ENCODE results near the gene USP48.
"Not testable (repeated sequence)": the region's sequence is repeated elsewhere in the genome, so short reads cannot be mapped to it uniquely, and the experiment has no call there.

The USP48 gene

GRCh38 chr1:21782868-21783678 lies at the start of gene USP48:
Gene USP48, minus strand, starts transcription at chr1:21783149. Its CDS starts 192 bp downstream, at chr1:21782957.
- DNase-seq, result peak; percentile 94

GRCh38 chr1:21831454-21831970 lies 48.6 kb upstream of the USP48 start:
- DNase-seq, result no peak

DNA sequence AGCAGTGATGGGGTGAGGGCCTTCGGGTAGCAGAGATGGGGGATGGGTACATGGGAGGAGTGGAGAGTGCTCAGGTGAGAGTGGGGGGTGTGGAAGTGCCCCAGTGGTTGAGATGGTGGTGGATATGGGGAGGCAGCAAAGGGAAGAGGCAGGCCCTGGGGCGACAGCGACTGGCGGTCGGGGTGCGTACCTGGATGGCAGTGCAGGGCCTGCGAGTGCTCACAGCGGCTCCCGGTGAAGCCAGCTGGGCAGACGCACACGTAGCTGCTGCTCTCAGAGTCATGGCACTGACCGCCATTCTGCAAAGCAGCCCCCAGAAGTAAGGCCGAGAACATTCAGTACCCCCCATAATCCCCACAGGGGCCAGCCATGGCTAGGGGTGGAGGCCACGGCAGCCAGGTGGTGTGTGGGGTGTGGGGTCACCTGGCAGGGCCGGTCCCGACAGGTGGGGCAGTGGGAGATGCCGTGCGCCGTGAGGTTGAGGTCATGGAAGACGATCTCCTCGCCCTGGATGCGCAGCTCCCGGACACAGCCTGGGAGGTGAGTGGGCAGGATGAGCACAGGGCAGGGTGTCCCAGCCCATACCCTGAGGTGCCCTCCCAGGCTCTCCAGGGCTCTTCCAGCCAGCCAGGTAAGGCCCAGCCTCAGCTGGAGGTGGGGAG lies 48.0 kb upstream of the USP48 start:
- DNase-seq, result no peak

DNA sequence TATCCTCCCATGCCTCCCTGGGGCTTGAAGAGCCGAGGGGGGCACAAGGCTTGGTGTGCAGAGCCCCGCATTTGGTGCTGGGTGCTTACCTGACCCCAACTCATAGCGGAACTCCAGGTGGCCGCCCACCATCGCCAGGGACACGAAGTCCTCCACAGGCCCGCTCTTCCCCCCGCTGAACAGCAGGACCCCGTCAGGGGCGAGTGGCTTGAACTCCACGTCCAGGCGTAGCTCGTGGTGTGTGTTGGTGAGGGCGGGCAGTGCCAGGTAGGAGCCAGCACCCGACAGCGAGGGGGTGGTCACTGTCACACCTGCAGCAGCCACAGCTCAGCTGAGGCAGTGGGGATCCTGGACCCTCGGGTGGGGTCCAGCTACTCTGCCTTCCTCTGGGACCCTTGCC lies 46.3 kb upstream of the USP48 start:
- no peak for DNase-seq

GRCh38 chr1:21828506-21829210 lies 45.7 kb upstream of the USP48 start:
- no peak for DNase-seq

DNA sequence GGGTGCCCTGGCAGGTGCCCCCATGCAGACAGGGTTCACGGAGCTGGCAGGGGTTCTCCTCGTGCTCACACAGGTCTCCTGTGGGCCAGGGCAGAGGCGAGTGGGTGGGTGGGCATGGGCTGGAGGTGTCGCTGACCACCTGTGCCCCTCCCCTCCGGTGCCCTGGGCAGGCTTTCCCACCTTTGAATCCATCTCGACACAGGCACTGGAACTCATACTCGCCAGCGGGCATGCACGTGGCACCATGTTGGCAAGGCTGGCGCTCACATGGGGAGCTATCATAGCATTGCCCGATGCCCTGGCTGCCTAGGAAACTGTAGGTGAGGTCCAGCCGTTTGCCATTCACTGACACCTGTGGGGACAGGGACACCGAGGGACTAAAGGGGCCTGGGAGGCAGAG lies 45.1 kb upstream of the USP48 start:
- no peak for DNase-seq

GRCh38 chr1:21827141-21827679 lies 44.3 kb upstream of the USP48 start:
- DNase-seq, result no peak

DNA sequence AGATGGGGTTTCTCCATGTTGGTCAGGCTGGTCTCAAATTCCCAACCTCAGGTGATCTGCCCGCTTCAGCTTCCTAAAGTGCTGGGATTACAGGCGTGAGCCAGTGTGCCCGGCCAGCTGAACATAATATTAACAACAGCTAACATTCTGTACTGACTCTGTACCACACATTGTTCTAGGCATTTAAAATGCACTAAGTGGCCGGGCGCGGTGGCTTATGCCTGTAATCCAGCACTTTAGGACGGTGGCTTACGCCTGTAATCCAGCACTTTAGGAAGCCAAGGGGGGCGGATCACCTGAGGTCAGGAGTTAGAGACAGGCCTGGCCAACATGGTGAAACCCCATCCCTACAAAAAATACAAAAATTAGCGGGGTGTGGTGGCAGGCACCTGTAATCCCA lies 43.7 kb upstream of the USP48 start:
- DNase-seq, result not testable (repeated sequence)

DNA sequence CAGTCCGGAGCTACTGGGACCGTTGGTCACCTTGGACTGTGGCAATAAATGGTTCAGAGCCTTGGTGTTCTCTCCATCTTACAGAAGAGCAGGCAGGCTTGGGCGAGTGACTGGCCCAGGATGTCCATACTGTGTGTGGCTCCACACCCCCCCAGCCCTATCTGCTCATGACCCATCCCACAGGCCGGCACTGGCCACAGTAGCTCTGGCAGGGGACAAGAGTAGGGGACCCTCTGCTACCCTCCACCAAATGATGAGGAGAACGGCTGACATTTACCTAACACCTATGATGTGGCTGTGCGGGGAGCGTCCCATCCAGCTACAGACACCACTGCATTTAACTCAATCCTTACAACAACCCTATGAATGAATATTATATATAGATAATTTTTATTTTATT lies 42.4 kb upstream of the USP48 start:
- no peak for DNase-seq

- DNase-seq, result no peak
Measured at GRCh38 chr1:21824926-21825325, 42.0 kb upstream of the USP48 start.

- no peak for DNase-seq
Measured at GRCh38 chr1:21823980-21824702, 41.2 kb upstream of the USP48 start.

DNA sequence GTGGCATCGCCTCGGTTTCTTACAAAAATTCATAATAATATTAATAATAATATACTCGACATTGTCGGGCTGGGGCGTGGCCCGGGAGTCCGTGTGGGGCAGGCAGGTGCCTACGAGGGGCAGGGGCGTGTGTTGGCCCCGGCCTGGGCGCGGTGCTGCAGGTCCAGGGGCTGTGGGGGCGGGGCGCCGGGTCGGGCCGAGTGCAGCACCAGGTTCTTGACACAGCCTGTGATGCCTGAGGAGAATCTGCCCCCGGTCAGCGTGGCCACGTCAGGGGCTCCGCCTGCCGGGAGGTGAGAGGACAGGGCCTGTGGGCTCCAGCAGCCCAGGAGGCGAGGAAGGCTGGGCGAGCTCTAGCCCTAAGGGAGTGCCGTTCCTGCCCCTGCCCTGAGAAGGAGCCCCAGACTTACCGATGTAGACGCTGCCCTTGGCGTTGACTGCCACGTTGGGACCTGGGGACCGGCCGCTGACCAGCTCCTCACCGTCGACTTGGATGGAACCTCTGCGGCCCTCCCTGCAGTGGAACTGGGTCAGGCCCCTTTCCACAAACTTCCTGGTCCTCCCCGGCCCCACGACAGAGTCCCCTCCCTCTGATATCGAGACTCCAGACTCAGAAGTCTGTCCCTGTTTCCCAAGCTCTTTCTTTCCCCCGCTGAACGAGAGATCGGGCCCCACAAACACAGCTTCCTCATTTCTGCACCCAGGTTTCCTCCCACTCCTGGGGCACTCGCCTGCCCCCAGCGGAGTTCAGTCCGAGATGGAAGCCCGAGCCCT lies 40.4 kb upstream of the USP48 start:
- DNase-seq, result no peak

GRCh38 chr1:21822349-21822748 lies 39.4 kb upstream of the USP48 start:
- no peak for DNase-seq

- no peak for DNase-seq
Measured at GRCh38 chr1:21821385-21822019, 38.6 kb upstream of the USP48 start.

DNA sequence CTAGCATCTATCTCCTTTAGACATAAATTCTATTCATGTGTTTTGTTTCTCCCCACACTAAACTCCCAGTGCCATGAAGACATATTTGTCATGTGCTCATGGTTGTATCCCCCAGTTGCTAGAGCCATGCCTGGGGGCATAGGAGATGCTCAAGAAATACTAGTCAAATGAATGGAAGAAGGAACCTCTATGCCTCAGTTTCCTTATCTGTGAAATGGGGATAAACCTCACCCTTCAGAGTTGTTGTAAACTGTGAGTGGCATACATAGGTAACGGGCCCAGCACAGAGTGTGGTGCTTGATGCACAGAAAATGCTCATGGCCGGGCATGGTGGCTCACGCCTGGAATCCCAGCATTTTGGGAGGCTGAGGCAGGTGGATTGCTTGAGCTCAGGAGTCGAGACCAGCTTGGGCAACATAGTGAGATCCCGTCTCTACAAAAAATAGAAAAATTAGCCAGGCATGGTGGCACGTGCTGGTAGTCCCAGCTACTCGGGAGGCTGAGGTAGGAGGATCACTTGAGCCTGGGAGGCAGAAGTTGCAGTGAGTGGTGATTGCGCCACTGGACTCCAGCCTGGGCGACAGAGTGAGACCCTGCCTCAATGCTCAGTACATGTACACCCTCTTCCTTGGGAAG lies 37.8 kb upstream of the USP48 start:
- DNase-seq, result no peak

DNA sequence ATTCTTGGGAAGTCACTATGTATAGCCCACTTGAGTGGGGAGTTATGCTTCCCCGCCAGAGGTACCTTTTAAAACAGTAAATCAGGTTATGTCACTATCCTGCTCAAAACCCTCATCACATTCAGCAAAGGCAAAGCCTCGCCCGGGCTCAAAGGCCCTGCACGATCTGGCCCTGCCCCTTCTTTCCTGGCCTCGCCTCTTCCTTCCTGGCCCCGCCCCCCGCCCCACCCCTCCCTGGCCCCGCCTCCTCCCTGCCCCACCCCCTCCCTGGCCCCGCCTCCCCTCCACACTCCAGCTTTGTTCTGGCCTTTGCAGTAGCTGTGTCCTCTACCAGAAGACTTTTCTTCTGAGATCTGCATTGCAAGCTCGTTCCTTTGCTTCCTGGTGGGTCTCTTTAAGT lies 35.7 kb upstream of the USP48 start:
- DNase-seq, result no peak

DNA sequence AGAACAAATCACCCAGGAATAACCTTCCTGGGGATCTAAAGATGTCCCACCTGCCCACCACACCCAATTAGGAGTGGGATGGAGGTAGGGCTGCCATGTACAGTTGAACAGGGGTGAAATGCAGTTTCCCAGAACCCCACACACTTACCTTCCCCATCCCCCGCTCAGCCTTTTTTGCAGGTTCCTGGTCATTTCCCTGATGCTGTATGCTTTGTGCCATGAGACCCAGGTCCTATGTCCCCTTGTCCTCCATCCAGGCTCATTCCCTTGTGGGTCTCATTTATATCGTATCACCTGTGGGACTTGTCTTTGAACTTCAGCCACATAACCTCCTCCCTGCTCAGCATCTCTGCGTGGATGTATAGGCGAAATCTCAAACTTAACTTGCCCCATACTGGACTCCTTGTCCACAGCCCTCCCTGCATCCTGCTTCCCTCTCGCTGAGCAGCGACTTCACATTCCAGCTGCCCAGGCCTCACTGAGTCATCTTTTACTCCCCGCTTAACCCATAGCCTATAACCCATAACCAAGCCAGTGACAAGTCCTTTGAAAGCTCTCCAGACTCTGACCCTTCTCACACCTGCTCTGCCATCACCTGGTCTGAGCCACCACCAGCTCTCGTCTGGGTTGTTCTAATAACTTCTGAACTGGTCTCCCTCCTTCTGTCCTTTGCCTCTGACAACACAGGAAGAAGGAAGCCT lies 33.8 kb upstream of the USP48 start:
- peak; percentile 63 for DNase-seq

GRCh38 chr1:21815724-21816321 lies 32.9 kb upstream of the USP48 start:
- DNase-seq, result no peak

GRCh38 chr1:21814981-21815582 lies 32.1 kb upstream of the USP48 start:
- no peak for DNase-seq
